CD1c-positive myeloid dendritic cell (primary cell): Measurements from ENCODE around the gene SPATA2L.
"Not testable (repeated sequence)": the region's sequence is repeated elsewhere in the genome, so short reads cannot be mapped to it uniquely, and the experiment has no call there.

Experiments
- DNase-seq: peaks from one replicate; pipeline ENCODE4 v3.0.0-alpha.2; 2016; ENCODE audit errors: extremely low spot score

Gene SPATA2L

DNA sequence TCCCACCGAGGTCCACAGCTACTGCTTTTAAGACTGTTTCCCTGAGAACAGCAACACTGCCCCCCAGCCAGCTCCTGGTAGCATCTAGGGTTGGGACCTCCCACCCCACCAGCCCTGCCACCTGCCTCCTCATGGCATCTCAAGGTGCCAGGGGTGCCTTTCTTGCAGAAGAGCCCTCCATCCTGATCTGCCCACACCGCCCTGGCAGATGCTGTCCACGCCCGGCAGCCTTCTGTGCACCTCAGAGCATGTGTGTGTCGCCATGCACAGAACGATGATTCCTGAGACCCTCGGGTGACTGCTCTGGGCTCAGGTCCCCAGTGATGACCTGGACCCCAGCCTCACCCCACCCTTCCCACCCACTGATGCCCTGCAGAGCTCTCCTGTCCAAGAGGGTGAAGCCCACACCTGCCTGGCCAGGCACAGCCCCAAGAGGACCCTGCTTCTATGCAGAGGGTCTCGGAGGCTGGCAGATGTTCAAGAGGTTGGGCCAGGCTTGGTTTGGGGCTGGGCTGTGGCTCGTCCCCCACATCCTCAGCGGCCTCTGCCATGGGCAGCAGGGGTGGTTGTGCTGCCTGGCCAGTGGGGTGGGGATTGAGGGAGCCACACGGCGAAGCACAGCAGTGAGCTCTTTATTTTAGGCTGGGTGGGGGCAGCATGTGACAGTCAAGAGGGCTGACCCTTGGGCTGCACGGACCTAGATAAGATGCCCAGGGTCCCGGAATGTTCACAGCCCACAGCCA, 5.2 kb upstream of the SPATA2L start:
- DNase-seq, result no peak

DNA sequence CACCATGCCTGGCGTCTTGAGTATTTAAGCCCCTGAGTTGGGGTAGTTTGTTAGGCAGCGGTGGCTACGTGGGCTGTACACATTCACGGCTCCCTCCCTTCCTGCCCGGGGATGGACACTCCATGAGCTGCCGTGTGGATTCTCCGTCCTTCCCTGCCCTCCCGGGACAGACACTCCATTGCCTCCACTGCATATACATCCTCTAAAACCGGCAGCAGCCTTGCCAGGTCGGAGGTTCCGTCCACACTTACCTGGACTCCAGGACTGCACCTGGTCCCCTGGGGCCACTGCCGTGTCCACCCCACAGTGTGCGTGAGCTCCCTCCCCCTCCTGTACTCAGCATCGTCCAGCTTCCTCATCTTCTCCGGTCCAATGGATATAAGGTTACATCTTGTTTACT, 3.5 kb upstream of the SPATA2L start:
- DNase-seq, result no peak

DNA sequence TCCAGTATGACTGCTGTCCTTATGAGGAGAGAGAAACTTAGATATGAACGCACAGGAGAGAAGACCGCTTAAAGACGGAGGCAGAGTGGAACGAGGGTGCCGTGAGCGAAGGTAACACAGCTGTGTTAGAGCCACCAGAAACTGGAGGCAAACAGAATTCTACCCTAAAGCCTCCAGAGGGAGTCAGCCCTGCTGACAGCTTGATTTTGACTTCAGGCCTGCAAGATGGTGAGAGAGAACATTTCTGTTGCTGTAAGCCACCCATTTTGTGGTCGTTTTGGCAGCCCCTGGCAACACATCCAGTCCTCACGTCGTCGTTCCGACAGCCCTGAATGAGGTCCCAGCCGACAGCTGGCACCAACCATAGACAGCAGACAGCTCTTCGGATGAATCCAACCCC, 2.8 kb upstream of the SPATA2L start:
- DNase-seq, result no peak

DNA sequence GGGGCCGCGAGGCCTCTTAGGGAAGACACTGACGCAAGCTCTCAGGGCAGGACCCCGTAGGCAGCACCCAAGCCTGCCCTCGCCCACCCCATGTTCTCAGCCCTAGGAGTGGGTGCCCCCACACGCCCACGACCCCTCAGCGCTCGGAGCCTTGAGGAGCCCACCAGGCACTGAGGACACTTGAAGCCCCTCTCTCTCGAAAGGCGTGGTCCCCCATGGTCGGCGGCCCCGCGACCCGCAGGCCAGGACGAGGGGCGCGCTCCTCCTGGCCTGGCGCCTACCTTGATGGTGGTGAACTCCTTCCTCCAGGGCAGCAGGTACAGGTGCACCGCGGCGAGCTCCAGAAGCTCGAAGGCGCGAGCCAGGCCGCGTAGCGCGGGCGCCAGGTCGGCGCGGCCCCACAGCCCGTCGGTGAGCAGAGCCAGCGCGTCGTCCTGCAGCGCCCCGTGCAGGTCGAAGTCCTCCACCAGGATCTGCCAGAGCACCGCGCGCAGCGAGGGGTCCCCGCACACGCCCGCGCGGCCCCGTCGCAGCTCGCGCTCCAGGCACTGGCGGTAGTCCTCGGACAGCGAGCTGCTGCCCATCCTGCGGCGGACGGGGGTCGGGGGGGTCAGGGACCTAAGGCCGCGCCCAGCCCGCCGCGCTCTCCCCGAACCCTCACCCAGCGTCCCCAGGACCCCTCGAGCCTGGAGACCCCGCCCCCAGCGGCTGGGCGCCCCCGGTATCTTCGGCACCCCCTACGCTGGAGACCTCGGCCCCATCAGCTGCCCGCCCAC, 668 bp downstream of the SPATA2L start:
- DNase-seq, result peak; percentile 52

DNA sequence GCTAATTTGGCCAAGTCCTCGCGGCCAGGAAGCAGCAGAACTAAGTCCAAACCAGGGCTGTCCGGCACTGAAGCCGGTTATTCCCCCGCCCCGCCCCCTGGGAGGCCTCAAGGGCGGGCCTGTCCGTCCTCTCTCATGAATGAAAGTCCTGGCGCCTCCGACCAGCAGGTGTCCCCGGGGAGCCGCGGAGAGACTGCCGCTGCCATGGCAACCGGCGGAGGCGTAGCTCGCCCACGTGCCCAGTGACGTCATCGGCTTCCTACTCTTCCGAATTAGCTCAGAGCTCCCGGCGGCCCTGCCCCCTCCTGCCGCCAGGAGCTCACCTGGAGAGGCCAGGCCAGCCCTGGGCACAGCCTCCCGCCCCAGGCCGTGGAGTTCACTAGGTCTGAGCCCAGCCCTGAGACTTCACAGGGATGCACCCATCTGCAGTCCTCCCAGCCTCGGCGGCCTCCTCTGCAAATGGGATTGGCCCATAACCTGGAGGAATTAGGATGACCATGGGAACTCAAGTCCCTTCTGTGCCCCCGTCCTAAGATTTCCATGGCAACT, 1.3 kb downstream of the SPATA2L start:
- peak; percentile 99 for DNase-seq

DNA sequence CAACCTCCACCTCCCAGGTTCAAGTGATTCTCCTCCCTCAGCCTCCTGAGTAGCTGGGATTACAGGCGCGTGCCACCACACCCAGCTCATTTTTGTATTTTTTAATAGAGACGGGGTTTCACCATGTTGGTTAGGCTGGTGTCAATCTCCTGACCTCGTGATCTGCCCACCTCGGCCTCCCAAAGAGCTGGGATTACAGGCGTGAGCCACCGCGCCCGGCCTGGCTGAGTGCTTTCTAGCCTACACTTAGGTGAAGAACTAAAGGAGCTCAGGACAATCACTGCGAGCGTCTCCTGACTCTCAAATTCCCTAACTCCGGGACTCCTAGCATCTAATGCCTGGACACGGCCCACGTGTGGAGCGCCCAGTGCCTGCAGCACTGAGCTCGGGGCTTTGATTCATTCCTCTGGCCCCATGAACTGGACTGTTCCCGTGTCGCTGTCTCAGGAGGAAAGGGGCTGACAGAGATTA, 1.8 kb downstream of the SPATA2L start:
- DNase-seq, result not testable (repeated sequence)

DNA sequence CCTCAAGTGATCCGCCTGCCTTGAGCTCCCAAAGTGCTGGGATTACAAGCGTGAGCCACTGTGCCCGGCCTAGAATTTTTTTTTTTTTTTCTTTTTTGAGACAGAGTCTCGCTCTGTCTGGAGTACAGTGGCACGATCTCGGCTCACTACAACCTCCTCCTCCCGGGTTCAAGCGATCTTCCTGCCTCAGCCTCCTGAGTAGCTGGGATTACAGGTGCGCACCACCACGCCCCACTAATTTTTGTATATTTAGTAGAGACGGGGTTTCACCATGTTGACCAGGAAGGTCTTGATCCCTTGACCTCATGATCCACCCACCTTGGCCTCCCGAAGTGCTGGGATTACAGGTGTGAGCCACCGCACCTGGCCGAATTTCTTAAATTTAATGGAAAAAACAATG, 2.8 kb downstream of the SPATA2L start:
- DNase-seq, result not testable (repeated sequence)

DNA sequence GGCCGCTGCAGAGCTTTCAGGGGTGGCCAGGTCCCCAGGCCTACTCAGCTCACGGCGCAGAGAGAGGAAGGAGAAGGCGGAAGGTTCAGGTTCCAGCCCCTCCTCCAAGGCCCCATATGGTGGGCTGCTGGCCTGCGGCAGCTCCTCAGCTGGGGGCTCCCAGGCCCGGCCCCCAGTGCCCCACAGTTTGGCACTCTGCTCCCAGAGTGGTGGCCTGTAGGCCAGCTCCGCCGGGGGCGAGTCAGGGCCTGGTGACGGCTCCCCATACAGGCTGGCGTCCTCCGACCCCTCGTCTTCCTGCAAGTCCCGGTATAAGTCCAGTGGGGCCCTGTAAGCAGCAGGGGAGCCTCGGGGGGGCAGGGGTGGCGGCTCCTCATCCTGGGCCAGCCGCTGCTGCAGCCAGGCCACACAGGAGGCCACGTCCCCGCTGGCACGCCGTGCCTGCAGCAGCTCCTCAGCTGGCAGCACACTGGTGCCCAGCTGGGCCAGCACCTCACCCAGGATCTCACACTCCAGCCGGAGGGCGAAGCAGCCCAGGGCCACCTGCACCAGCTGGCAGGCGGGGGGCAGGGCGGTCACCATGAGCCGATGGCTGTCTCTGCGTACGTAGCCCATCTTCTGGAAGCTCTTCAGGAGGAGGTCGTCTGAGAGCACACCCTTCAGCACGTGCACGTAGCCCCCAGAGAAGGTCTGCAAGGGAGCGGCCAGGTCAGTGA, 3.7 kb downstream of the SPATA2L start:
- no peak for DNase-seq

DNA sequence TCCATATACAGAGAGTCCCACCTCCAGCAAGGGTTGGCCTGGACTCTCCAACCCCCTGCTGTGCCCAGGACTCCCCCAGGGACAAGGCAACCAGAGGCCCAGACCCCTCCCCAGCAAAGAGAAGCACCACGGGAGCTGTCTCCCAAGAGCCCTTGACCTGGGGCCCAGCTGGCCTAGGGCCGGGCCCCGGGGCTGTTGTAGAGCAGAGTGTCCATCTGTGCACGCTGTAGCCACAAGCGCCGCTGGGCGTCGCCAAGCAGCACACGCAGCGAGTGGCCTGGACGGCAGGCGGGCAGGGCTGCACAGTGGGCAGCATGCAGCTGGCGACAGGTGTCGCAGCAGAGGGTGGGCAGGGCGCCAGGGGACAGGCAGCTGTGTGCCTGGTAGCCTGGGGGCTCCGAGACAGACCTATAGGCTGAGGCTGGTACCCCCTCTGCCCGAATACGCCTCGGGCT, 4.3 kb downstream of the SPATA2L start:
- DNase-seq, result no peak

DNA sequence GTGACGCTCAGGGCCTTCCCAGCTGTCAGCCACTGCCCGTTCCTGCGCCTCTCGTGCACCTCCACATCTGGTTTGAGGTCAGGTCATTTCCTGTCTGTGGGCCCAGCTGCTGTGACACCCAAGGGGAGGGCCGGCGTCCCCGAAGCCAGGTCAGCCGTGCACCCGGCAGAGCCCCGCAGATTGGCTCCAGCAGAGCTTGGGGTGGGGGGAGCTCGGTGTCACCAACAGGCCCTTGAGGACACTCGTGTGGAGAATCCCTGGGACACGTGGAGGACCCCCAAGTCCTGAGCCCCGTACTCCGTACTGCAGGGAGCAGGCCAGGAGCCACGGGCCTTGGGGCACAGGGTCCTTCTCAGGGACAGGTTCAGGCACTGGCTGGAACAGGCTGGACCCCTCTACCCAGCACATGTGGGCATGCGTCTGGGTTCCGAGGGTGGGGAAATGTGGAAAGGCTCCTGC, 4.8 kb downstream of the SPATA2L start:
- DNase-seq, result no peak

DNA sequence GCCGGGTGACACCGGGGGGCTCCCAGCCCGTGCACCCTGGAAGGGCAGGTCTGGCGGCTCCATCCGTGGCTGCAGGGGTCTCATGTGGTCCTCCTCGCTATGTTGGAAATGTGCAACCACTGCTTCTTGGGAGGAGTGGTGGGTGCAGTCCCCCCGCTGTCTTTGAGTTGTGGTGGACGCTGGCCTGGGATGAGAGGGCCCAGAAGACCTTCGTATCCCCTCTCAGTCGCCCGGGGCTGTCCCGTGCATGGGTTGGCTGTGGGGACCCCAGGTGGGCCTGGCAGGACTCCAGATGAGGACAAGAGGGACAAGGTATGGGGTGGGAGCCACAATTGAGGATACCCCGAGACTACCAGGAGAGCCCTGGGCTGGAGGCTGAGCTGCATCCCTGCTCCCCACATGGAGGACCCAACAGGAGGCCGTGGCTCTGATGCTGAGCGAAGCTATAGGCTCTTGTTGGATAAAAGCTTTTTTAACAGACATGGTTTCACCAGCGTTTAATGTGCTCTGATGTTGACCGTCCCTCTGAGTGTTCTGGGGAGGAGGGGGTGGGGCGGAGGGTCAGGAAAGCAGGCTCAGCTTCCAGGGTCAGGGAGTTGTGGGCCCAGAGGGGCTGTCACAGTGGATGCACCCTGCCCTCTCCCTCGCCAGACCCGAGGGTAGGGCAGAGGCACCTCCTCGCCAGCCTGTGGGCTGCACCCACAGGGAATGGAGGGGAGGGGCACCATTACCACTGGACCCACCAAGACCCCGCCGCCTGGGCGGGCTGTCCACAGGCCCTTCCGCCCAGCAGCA, 5.4 kb downstream of the SPATA2L start:
- no peak for DNase-seq

DNA sequence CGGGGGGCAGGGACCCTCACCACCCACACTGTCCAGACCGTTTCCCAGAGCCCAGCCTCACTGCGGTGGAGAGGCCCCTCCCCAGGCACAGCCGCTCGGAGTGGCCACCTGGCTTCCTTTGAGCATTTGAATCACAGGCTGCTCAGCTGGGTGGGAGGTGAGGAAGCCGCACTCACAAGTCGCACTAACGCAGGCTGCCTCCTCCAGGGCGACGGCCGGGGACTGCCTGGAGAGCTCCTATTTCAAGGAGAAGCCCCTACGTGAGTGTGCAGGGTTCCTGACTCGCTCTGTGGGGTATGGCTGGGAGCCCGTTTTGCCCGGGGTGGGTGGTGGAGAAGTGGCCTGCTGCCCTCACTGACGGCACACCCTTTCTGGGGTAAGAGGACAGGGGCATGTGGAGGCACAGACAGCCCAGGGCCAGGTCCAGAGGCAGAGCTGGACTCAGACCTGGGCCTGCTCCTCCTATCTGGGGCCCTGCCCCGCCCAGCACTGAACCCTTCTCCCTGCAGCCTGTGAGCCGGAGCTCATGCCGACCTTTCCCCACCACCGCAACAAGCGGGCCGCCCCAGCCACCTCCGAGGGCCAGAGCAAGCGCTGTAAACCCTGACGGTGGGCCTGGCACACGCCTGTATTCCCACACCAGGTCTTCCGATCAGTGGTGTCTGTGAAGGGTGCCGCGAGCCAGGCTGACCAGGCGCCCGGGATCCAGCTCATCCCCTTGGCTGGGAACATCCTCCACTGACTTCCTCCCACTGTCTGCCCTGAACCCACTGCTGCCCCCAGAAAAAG, 6.2 kb downstream of the SPATA2L start:
- no peak for DNase-seq

DNA sequence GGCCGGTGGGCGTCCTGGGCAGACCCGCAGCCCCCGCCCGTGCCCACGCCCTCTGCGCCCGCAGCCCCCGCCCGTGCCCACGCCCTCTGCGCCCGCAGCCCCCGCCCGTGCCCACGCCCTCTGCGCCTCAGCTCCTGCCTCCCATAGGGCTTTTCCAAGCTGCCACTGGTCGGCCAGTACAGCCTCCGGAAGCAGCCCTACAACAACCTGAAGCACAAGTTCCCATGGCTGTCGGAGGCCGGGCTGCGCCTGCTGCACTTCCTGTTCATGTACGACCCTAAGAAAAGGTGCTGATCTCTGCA, 6.8 kb downstream of the SPATA2L start:
- DNase-seq, result not testable (repeated sequence)

DNA sequence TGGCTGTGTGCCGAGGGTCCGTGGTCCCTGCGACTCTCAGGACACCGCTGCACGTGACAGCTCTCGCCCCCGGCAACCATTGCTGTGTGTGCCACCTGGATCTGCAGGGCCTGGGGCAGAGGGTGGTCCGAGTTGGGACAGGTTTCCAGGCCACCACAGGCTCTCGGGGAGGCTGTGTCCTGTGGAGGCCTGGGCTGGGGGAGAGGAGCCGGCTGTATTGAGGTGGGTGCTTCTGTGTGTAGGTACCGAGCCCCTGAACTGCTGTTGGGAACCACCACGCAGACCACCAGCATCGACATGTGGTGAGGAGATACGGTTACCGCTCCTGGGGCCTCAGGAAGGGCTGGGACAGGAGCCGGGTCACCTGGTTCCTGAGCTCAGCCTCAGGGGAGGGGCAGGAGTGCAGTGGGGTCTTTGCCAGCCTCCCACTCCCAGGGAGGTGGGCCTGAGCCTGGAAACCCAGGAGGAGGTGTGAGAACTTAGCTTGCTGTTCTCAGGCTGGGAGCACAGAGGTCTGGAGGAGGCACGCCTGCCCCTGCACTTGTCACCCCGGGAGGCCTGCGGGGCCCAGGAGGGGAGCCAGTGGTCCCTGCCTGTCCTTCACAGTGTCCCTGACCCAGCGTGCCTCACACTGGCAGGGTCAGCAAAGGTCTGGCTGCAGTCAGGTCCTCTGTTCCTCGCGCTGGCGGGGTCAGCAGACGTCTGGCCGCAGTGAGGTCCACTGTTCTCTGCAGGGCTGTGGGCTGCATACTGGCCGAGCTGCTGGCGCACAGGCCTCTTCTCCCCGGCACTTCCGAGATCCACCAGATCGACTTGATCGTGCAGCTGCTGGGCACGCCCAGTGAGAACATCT, 7.3 kb downstream of the SPATA2L start:
- DNase-seq, result no peak

DNA sequence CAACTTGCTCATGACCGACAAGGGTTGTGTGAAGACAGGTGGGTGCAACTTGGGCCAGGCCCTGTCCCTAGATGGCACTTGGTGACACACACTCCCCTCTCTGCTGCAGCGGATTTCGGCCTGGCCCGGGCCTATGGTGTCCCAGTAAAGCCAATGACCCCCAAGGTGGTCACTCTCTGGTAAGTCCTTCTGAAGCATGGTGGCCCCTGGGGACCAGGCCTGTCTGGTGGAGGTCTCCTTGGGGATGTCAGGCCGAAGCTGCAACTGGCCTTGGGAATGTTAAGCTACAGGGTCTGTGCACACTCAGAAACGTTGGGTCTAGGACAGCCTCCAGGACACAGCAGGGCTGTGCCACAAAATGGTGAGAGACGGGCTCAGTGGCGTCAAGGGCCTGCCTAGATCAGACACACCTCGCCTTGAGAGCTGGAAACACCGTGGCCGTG, 8.2 kb downstream of the SPATA2L start:
- no peak for DNase-seq

DNA sequence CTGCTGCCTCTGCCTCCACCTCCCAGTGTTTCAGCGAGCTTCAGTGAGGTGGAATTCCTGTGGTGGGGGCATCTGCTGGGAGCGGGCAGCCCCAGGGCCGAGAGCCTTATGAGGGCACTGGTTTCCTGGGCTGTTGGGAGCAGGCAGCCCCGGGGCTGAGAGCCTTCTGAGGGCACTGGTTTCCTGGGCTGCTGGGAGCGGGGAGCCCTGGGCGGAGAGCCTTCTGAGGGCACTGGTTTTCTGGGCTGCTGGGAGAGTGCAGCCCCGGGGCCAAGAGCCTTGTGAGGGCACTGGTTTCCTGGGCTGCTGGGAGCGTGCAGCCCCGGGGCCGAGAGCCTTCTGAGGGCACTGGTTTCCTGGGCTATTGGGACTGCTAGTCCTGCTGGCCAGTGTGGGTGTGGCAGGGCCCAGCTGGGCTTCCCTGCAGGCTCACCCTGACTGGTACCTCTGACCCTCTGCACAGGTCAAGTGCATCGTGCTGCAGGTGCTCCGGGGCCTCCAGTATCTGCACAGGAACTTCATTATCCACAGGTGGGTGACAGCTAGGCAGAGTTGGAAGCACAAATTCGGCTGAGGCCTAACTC, 9.4 kb downstream of the SPATA2L start:
- no peak for DNase-seq

DNA sequence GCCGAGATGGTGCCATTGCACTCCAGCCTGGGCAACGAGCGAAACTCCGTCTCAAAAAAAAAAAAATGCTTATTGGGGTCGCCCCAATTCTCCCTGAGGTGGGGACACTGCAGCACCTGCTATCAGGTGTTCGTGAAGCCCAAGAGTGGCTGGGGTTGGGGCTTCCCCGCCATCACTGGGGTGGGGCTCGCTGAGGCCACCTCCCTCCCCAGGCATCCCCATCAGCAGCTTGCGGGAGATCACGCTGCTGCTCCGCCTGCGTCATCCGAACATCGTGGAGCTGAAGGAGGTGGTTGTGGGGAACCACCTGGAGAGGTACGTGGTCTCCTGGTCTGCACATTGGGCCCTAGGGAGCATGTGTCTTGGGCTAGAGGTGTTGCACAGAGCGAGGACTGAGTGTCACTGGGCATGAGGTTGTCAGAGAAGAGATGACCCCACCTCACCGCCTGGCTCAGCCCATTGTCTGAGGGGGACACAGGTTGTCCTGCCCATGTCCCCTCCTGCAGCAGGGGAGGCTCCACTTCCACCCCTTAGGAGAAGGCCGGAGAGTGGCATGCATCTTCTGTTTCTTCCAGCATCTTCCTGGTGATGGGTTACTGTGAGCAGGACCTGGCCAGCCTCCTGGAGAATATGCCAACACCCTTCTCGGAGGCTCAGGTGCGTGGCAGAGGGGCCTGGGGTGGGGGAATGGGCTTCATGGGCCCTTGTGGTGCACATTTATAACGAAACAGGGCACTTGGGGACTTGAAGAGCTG, 10.1 kb downstream of the SPATA2L start:
- DNase-seq, result no peak

DNA sequence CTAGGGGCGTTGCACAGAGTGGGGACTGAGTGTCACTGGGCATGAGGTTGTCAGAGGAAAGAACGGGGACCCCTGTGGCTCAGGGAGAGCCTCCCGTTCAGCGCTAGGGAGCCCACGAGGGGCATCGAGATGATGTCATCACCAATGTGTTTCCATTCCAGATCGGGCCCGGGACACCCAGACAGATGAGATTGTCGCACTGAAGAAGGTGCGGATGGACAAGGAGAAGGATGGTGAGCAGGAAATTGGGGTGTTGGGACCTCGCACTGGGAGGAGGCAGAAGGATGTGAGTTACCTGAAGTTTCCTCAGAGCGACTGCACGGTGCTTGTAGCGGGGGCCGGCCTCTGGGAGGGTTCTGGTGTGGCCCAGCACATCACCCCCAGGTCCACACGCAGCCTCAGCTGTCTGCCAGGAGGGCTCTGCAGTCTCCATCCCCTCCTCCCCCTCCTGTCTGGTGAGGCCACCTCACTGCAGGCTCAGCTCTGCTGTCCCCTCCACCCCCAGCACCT, 11.1 kb downstream of the SPATA2L start:
- DNase-seq, result no peak
